GM23338 (cell line): ENCODE results near the gene IFITM5. TPM values are rescaled to one million over a fixed set of nuclear protein-coding genes. Genes with fewer than 3 reads are reported as not detected.
"Not testable (repeated sequence)": the region's sequence is repeated elsewhere in the genome, so short reads cannot be mapped to it uniquely, and the experiment has no call there.

ENCODE experiments used
- ATAC-seq: fragments of 200-7000 bp; cut with Tn5 transposase; 3 replicates; pipeline ENCODE4 v1.9.1; 2020
- DNase-seq: peaks from one replicate; pipeline ENCODE4 v3.0.0-alpha.2; 2015; ENCODE audit warnings: low spot score
- H2AFZ ChIP-seq: fragments of 200-600 bp; sonication (generic); 2 replicates; pipeline ENCODE4 v1.8.0; 2016; ENCODE audit warnings: antibody characterized with exemption, mild to moderate bottlenecking, moderate library complexity
- H3F3A ChIP-seq: fragments of 200-600 bp; sonication (generic); replicated peaks from 2 replicates; pipeline ENCODE4 v1.8.0; 2017; ENCODE audit warnings: antibody characterized with exemption, mixed run types, low read depth
- H3K27ac ChIP-seq: fragments of 200-600 bp; sonication (generic); 2 replicates; pipeline ENCODE4 v1.6.1; 2016; ENCODE audit warnings: low read depth
- H3K27me3 ChIP-seq: fragments of 200-600 bp; sonication (generic); 2 replicates; pipeline ENCODE4 v1.8.0; 2016; ENCODE audit warnings: mild to moderate bottlenecking, mixed run types, moderate library complexity; ENCODE audit not compliant: insufficient read depth
- H3K36me3 ChIP-seq: fragments of 200-600 bp; sonication (generic); 2 replicates; pipeline ENCODE4 v1.8.0; 2016; ENCODE audit warnings: mild to moderate bottlenecking; ENCODE audit not compliant: insufficient read depth
- H3K4me1 ChIP-seq: fragments of 200-600 bp; sonication (generic); 2 replicates; pipeline ENCODE4 v1.8.0; 2016; ENCODE audit warnings: mild to moderate bottlenecking, moderate library complexity; ENCODE audit not compliant: insufficient read depth
- H3K4me2 ChIP-seq: fragments of 200-600 bp; sonication (generic); 2 replicates; pipeline ENCODE4 v1.7.1; 2017; ENCODE audit warnings: mixed run types
- H3K4me3 ChIP-seq: fragments of 200-600 bp; sonication (generic); 2 replicates; pipeline ENCODE4 v1.6.1; 2016; ENCODE audit warnings: mixed run types
- H3K79me2 ChIP-seq: fragments of 200-600 bp; sonication (generic); replicated peaks from 2 replicates; pipeline ENCODE4 v1.8.0; 2017; ENCODE audit warnings: mild to moderate bottlenecking; ENCODE audit not compliant: insufficient read depth
- H3K9me2 ChIP-seq: fragments of 200-600 bp; sonication (generic); 2 replicates; pipeline ENCODE4 v1.8.0; 2017; ENCODE audit not compliant: insufficient read depth
- H4K20me1 ChIP-seq: fragments of 200-600 bp; sonication (generic); replicated peaks from 2 replicates; pipeline ENCODE4 v1.8.0; 2017; ENCODE audit warnings: mild to moderate bottlenecking; ENCODE audit not compliant: insufficient read depth
- H3K27ac Mint-ChIP-seq: 2 replicates; pipeline ENCODE4 v1.8.0; 2020; ENCODE audit warnings: inconsistent platforms, mild to moderate bottlenecking, moderate library complexity, mixed read lengths
- H3K27me3 Mint-ChIP-seq: 3 replicates; pipeline ENCODE4 v1.8.0; 2022; ENCODE audit warnings: low read depth, mild to moderate bottlenecking, moderate library complexity, mixed read lengths, inconsistent platforms; ENCODE audit not compliant: insufficient read depth, poor library complexity
- H3K36me3 Mint-ChIP-seq: 3 replicates; pipeline ENCODE4 v1.8.0; 2021; ENCODE audit warnings: low read depth, mild to moderate bottlenecking, inconsistent platforms, moderate library complexity, mixed read lengths
- H3K4me1 Mint-ChIP-seq: 3 replicates; pipeline ENCODE4 v1.8.0; 2020; ENCODE audit warnings: mild to moderate bottlenecking, inconsistent platforms, mixed read lengths
- H3K4me3 Mint-ChIP-seq: 3 replicates; pipeline ENCODE4 v1.8.0; 2021; ENCODE audit warnings: moderate library complexity, mild to moderate bottlenecking, inconsistent platforms, mixed read lengths
- H3K9me3 Mint-ChIP-seq: 3 replicates; pipeline ENCODE4 v1.8.0; 2020; ENCODE audit warnings: moderate library complexity, mild to moderate bottlenecking, inconsistent platforms, mixed read lengths
- EZH2 ChIP-seq: fragments of 200-600 bp; sonication (generic); IDR thresholded peaks from one replicate; pipeline ENCODE4 v1.8.0; 2017; ENCODE audit warnings: antibody characterized with exemption, mild to moderate bottlenecking, low read depth; ENCODE audit not compliant: unreplicated experiment
- polyA plus RNA-seq: library from polyadenylated mRNA; unstranded; fragments of >200 nt; fragmentation: Nextera tagmentation; extraction: Ambion mirVana; gene quantifications from 2 replicates; pipeline ENCODE4 v1.2.1, GENCODE V29; 2016
- total RNA-seq: library from RNA; depleted of rRNA; stranded (reverse); fragments of >200 nt; shearing (Covaris generic); gene quantifications from 2 replicates; pipeline ENCODE4 v1.2.3, GENCODE V29; 2014
- TF ChIP-seq, protein P1 (sequence below): fragments of 250-450 bp; sonication (Bioruptor Pico); IDR thresholded peaks from 2 replicates; pipeline ENCODE4 v1.5.0; 2020; ENCODE audit warnings: mild to moderate bottlenecking, moderate library complexity

Gene IFITM5
- total and polyA plus RNA-seq, 2 experiments from 2014 or later: not detected

DNA sequence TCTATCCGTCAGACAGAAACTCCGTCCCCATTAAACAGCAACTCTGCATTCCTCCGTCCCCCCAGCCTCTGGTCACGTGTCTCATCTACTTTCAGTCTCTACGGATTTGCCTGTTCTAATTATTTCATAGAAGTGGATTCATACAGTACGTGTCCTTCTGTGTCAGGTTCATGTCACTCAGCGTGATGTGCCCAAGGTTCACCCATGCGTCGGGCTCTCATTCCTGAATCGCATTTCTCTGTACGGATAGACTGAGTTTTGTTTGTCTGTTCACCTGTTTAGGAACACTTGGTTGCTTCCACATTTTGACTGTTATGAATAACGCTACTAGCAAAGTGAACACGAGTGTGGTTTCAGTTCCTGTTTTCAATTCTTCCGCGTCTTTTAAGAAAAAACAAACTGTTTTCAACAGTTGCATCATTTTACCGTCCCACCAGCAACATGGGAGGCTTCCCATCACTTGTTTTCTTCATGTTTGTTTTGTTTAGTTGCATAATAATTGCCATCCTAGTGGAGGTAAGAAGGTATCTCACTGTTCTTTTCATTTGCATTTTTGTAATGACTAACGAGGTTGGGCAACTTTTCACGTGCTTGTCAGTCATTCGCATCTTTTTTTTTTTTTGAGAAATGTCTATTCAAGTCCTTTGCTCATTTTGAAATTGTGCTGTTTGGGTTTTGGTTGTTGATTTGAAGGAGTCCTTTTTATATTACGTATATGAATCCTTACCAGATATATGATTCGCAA is 30.0 kb downstream of the IFITM5 start (continued):
- TF ChIP-seq, protein P1, sequence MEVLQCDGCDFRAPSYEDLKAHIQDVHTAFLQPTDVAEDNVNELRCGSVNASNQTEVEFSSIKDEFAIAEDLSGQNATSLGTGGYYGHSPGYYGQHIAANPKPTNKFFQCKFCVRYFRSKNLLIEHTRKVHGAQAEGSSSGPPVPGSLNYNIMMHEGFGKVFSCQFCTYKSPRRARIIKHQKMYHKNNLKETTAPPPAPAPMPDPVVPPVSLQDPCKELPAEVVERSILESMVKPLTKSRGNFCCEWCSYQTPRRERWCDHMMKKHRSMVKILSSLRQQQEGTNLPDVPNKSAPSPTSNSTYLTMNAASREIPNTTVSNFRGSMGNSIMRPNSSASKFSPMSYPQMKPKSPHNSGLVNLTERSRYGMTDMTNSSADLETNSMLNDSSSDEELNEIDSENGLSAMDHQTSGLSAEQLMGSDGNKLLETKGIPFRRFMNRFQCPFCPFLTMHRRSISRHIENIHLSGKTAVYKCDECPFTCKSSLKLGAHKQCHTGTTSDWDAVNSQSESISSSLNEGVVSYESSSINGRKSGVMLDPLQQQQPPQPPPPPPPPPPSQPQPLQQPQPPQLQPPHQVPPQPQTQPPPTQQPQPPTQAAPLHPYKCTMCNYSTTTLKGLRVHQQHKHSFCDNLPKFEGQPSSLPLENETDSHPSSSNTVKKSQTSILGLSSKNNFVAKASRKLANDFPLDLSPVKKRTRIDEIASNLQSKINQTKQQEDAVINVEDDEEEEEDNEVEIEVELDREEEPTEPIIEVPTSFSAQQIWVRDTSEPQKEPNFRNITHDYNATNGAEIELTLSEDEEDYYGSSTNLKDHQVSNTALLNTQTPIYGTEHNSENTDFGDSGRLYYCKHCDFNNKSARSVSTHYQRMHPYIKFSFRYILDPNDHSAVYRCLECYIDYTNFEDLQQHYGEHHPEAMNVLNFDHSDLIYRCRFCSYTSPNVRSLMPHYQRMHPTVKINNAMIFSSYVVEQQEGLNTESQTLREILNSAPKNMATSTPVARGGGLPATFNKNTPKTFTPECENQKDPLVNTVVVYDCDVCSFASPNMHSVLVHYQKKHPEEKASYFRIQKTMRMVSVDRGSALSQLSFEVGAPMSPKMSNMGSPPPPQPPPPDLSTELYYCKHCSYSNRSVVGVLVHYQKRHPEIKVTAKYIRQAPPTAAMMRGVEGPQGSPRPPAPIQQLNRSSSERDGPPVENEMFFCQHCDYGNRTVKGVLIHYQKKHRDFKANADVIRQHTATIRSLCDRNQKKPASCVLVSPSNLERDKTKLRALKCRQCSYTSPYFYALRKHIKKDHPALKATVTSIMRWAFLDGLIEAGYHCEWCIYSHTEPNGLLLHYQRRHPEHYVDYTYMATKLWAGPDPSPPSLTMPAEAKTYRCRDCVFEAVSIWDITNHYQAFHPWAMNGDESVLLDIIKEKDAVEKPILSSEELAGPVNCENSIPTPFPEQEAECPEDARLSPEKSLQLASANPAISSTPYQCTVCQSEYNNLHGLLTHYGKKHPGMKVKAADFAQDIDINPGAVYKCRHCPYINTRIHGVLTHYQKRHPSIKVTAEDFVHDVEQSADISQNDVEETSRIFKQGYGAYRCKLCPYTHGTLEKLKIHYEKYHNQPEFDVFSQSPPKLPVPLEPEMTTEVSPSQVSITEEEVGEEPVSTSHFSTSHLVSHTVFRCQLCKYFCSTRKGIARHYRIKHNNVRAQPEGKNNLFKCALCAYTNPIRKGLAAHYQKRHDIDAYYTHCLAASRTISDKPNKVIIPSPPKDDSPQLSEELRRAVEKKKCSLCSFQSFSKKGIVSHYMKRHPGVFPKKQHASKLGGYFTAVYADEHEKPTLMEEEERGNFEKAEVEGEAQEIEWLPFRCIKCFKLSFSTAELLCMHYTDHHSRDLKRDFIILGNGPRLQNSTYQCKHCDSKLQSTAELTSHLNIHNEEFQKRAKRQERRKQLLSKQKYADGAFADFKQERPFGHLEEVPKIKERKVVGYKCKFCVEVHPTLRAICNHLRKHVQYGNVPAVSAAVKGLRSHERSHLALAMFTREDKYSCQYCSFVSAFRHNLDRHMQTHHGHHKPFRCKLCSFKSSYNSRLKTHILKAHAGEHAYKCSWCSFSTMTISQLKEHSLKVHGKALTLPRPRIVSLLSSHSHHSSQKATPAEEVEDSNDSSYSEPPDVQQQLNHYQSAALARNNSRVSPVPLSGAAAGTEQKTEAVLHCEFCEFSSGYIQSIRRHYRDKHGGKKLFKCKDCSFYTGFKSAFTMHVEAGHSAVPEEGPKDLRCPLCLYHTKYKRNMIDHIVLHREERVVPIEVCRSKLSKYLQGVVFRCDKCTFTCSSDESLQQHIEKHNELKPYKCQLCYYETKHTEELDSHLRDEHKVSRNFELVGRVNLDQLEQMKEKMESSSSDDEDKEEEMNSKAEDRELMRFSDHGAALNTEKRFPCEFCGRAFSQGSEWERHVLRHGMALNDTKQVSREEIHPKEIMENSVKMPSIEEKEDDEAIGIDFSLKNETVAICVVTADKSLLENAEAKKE (CRISPR knock-in tag): no peak
- no peak for TF ChIP-seq EZH2

DNA sequence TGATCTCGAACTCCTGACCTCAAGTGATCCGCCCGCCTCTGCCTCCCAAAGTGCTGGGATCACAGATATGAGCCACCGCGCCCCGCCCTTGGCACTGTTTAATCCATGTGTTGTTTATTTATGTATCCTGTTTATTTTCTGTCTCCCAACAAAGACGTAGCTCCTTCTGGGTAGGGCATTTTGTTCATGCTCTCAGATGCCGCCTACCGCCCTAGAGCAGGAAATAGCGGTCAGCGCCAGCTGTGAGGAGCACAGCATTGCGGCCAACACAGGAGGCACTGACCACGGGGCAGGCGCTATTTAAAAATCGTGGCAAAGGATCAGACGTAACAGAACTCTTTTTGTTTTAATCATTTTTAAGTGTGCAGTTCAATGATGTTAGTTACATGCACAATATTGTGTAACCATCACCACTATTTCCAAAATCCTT is 30.6 kb downstream of the IFITM5 start:
- not testable (repeated sequence) for H3K4me3 ChIP-seq, H3K36me3 ChIP-seq, H3K27ac Mint-ChIP-seq, H3K27ac ChIP-seq, H3K9me2 ChIP-seq, H4K20me1 ChIP-seq, H3K4me3 Mint-ChIP-seq, H3F3A ChIP-seq, H3K79me2 ChIP-seq, H3K27me3 Mint-ChIP-seq, H3K27me3 ChIP-seq
- peaks cover 28% of the 10 kb centered on the region for H3K9me3 Mint-ChIP-seq
- H3K4me2 ChIP-seq: peak overlapping the region; percentile 13; the same call in 1 of the 2 replicates
- peak; percentile 51; the same call in 2 of the 3 replicates for ATAC-seq
- peaks cover 14% of the 10 kb centered on the region; the same call in 1 of the 2 replicates for H3K4me1 ChIP-seq
- peaks cover 14% of the 10 kb centered on the region; the same call in 2 of the 3 replicates for H3K36me3 Mint-ChIP-seq
- peak; percentile 27 for DNase-seq
- peaks cover 16% of the 10 kb centered on the region for H3K4me1 Mint-ChIP-seq
- peak overlapping the region; percentile 11; the same call in 1 of the 2 replicates for H2AFZ ChIP-seq
